OCI-LY7 (cell line): ENCODE measurements around the gene ATP11A. TPM values are rescaled to one million over a fixed set of nuclear protein-coding genes. Genes with fewer than 3 reads are reported as not detected.

Experiments used
- BruUV-seq: library from RNA; stranded (reverse); fragments of 400-500 nt; replicated peaks from 2 replicates; lab custom pipeline; 2021; lab: Mats Ljungman, UMichigan
- CTCF ChIA-PET: fragments of 300-600 bp; sonication (Branson Sonifier 250); formaldehyde crosslinking; loops from one replicate; lab custom pipeline; 2022; ENCODE audit warnings: antibody characterized with exemption; ENCODE audit not compliant: unreplicated experiment; lab: Charles Lee
- POLR2A ChIA-PET: fragments of 300-600 bp; sonication (Branson Sonifier 250); formaldehyde crosslinking; loops from one replicate; lab custom pipeline; 2022; ENCODE audit warnings: antibody characterized with exemption; lab: Charles Lee
- DNase-seq: peaks from one replicate; pipeline ENCODE4 v3.0.0-alpha.2; 2015; ENCODE audit warnings: low spot score
- H2AFZ ChIP-seq: fragments of 200-600 bp; sonication (generic), shearing (Covaris generic); 2 replicates; pipeline ENCODE4 v1.6.1; 2014; ENCODE audit warnings: mild to moderate bottlenecking, antibody characterized with exemption, low read length, moderate library complexity
- H3K27ac ChIP-seq: fragments of 200-600 bp; sonication (generic); 2 replicates; pipeline ENCODE4 v1.5.1; 2014; ENCODE audit warnings: mixed run types, low read depth, mild to moderate bottlenecking, moderate library complexity, low read length, inconsistent platforms; ENCODE audit not compliant: poor library complexity, severe bottlenecking
- H3K36me3 ChIP-seq: fragments of 200-600 bp; sonication (generic); 2 replicates; pipeline ENCODE4 v1.6.1; 2014; ENCODE audit warnings: mild to moderate bottlenecking, antibody characterized with exemption, low read length, moderate library complexity, mixed read lengths; ENCODE audit not compliant: insufficient read depth
- H3K4me1 ChIP-seq: fragments of 200-600 bp; sonication (generic); 2 replicates; pipeline ENCODE4 v1.5.1; 2014; ENCODE audit warnings: mild to moderate bottlenecking, low read length; ENCODE audit not compliant: insufficient read depth, poor library complexity, severe bottlenecking
- H3K4me2 ChIP-seq: fragments of 200-600 bp; sonication (generic); 2 replicates; pipeline ENCODE4 v1.6.1; 2014; ENCODE audit warnings: mild to moderate bottlenecking, low read length
- H3K4me3 ChIP-seq: fragments of 200-600 bp; sonication (generic); 2 replicates; pipeline ENCODE4 v1.5.1; 2014; ENCODE audit warnings: mild to moderate bottlenecking, low read depth, low read length; ENCODE audit not compliant: poor library complexity, severe bottlenecking
- H3K79me2 ChIP-seq: fragments of 200-600 bp; sonication (generic); 2 replicates; pipeline ENCODE4 v1.6.1; 2016; ENCODE audit warnings: low read depth, mild to moderate bottlenecking, low read length, moderate library complexity, mixed read lengths; ENCODE audit not compliant: insufficient read depth
- H3K9me2 ChIP-seq: fragments of 200-600 bp; sonication (generic); 2 replicates; pipeline ENCODE4 v1.6.1; 2016; ENCODE audit warnings: mild to moderate bottlenecking, low read length, mixed read lengths; ENCODE audit not compliant: insufficient read depth
- H3K9me3 ChIP-seq: fragments of 200-600 bp; sonication (generic); 2 replicates; pipeline ENCODE4 v1.6.1; 2014; ENCODE audit warnings: mild to moderate bottlenecking, mixed run types, low read length, mixed read lengths
- H4K20me1 ChIP-seq: fragments of 200-600 bp; sonication (generic); 2 replicates; pipeline ENCODE4 v1.6.1; 2014; ENCODE audit warnings: mild to moderate bottlenecking, antibody characterized with exemption, low read length, moderate library complexity, mixed read lengths; ENCODE audit not compliant: insufficient read depth
- EZH2phosphoT487 ChIP-seq: fragments of 200-600 bp; sonication (generic); IDR thresholded peaks from 2 replicates; pipeline ENCODE4 v1.6.1; 2018; ENCODE audit warnings: low read depth, borderline replicate concordance, mild to moderate bottlenecking, mixed run types, antibody characterized with exemption, low read length, moderate library complexity, mixed read lengths
- intact Hi-C: fragments of 100-400 bp; cut with micrococcal nuclease; formaldehyde crosslinking; loops from one replicate; pipeline ENCODE4 v1.10.0; 2022; ENCODE audit not compliant: unreplicated experiment
- total RNA-seq, 2 experiments: library from RNA; depleted of rRNA in 1 of 2; stranded (reverse); fragments of >200 nt in 1 of 2; shearing (Covaris generic) in 1 of 2; gene quantifications; 2 replicates each; pipeline ENCODE4 v1.2.3, GENCODE V29; 2014 to 2022
- TF ChIP-seq, protein P1 (sequence below): fragments of 200-600 bp; sonication (generic); conservative IDR thresholded peaks from 2 replicates; pipeline ENCODE4 v1.5.1; 2014; ENCODE audit warnings: mild to moderate bottlenecking, antibody characterized with exemption, low read length, moderate library complexity, mixed read lengths

Gene ATP11A
- total RNA-seq, 2 experiments from 2014 or later: 8.8 to 23.1 TPM

DNA sequence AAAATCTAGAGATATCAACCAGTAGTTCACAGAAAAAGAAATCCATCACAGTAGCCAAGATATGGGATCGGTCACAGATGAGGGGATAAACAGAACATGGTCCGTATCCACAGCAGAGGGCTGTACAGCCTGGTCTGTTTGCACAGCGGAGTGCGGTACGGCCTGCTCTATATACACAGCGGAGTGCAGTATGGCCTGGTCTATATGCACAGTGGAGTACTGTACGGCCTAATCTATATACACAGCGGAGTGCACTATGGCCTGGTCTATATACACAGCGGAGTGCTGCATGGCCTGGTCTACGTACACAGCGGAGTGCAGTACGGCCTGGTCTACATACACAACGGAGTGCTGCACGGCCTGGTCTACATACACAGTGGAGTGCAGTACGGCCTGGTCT lies 236.2 kb downstream of the ATP11A start:
- CTCF ChIA-PET: no interaction called here
- no peak for DNase-seq
- Histone ChIP-seq H3K79me2 (no peaks in the 10 kb centered on the region), H4K20me1 (no peaks in the 10 kb centered on the region), H3K4me3 (no peak overlapping the region), H3K4me1 (no peaks in the 10 kb centered on the region), H3K27ac (no peak overlapping the region), H2AFZ (no peak overlapping the region), H3K9me3 (no peaks in the 10 kb centered on the region), H3K4me2 (no peak overlapping the region), H3K36me3 (no peaks in the 10 kb centered on the region), H3K9me2 (no peaks in the 10 kb centered on the region)
- no TSS peak for BruUV-seq
- intact Hi-C loops: no loop called here
- POLR2A ChIA-PET: no interaction called here
- TF ChIP-seq, protein P1, sequence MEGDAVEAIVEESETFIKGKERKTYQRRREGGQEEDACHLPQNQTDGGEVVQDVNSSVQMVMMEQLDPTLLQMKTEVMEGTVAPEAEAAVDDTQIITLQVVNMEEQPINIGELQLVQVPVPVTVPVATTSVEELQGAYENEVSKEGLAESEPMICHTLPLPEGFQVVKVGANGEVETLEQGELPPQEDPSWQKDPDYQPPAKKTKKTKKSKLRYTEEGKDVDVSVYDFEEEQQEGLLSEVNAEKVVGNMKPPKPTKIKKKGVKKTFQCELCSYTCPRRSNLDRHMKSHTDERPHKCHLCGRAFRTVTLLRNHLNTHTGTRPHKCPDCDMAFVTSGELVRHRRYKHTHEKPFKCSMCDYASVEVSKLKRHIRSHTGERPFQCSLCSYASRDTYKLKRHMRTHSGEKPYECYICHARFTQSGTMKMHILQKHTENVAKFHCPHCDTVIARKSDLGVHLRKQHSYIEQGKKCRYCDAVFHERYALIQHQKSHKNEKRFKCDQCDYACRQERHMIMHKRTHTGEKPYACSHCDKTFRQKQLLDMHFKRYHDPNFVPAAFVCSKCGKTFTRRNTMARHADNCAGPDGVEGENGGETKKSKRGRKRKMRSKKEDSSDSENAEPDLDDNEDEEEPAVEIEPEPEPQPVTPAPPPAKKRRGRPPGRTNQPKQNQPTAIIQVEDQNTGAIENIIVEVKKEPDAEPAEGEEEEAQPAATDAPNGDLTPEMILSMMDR: no peak
- TF ChIP-seq EZH2phosphoT487: no peak

DNA sequence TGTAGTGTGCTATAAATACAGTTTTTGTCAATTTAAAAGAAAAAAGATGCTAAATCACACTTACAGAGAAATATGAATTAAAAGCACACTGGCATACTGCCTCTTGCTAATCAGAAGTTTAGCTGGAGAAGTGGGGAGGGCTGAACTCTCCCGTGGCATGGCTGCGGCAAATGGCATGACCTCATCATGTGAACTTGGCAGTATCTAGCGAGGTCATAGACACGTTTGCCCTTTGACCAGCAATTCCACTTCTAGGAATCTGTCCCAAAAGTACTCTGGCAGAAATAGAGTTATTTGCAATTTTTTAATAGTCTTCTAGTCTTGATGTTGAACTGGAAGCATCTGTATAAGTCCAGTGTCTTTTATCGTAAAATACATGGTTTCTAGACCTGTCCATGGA lies 237.2 kb downstream of the ATP11A start:
- no peak overlapping the region for H2AFZ ChIP-seq
- intact Hi-C loops: no loop called here
- no peaks in the 10 kb centered on the region for H4K20me1 ChIP-seq
- BruUV-seq: no TSS peak
- no peak for DNase-seq
- no peaks in the 10 kb centered on the region for H3K4me1 ChIP-seq
- no peak overlapping the region for H3K27ac ChIP-seq
- no peak overlapping the region for H3K4me2 ChIP-seq
- no peak for TF ChIP-seq EZH2phosphoT487
- TF ChIP-seq, protein P1: no peak
- no peaks in the 10 kb centered on the region for H3K36me3 ChIP-seq
- H3K79me2 ChIP-seq: no peaks in the 10 kb centered on the region
- no peaks in the 10 kb centered on the region for H3K9me2 ChIP-seq
- no peak overlapping the region for H3K4me3 ChIP-seq
- CTCF ChIA-PET: no interaction called here
- POLR2A ChIA-PET: no interaction called here
- no peaks in the 10 kb centered on the region for H3K9me3 ChIP-seq

DNA sequence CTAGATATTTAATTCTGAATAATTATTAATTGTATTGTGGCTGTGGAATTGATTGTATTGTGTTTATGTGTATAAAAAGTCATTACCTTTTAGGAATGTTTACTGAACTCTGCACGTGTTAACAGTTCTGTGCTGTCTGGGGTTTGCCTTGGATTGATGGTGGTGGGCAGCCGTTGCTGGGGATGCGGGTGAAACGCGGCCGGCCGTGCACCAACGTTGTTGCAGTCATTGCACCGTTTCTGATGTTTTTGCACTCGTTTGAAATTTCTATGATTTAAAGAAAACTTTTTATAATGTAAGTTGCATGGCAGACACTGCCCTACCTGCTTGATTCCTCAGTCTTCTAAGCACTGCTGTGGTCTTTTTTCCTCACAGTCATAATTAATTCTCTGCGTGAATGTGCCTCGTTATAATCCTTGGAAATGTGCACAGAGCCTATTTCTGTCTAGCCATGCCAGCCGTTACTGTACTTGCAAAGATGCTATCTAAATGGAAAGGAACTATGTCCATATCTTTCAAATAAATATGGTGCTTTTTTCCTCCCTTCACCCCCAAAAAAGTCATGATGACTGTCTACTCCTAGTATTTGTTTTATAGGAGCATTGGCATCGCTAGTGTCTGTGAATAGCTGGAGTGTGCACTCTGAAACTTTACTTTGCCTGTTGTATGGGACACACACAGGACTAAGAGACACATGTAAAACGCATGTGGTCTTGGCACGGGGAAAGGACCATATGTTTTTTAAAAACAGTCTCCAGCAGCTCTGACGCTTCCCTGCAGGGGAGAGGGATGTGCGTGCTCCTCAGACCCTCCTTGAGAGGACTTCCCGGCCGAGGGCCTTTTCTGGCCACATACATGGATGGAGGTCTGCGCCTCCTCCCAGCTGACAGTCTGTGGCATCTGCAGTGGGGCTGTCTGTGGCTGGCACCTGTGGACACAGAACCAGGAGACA lies 238.5 kb downstream of the ATP11A start:
- no peaks in the 10 kb centered on the region for H3K4me1 ChIP-seq
- H3K36me3 ChIP-seq: no peaks in the 10 kb centered on the region
- TF ChIP-seq, protein P1: no peak
- TF ChIP-seq EZH2phosphoT487: no peak
- H3K4me2 ChIP-seq: no peak overlapping the region
- no peak for DNase-seq
- intact Hi-C loops: no loop called here
- H3K9me3 ChIP-seq: no peaks in the 10 kb centered on the region
- no peaks in the 10 kb centered on the region for H3K9me2 ChIP-seq
- no peaks in the 10 kb centered on the region for H3K79me2 ChIP-seq
- no peak overlapping the region for H2AFZ ChIP-seq
- ChIA-PET CTCF (no interaction called here), POLR2A (no interaction called here)
- H4K20me1 ChIP-seq: no peaks in the 10 kb centered on the region
- BruUV-seq: no TSS peak
- no peak overlapping the region for H3K27ac ChIP-seq
- H3K4me3 ChIP-seq: no peak overlapping the region
